ENCODE measurements around the gene SYDE2.

DNA sequence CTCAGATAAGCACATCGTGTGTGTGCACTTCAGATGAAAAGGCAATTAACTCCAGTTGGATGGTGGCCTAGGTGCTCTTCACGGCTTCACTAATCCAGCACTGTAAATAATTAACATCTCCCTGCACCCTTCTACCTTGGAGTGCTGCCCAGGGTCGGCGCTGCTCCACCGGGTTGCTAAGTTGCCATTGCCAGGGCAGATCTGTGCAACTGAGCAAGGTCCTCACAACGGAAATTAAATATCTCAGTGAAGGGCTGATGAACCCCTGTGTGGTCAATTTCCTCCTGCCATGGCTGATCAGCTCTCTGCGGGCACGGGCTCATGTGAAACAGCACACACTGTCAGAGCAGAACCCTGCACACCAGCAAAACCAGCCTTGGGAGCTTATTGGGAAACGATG is 63.2 kb downstream of the SYDE2 start:
- TF ChIP-seq, protein P1, sequence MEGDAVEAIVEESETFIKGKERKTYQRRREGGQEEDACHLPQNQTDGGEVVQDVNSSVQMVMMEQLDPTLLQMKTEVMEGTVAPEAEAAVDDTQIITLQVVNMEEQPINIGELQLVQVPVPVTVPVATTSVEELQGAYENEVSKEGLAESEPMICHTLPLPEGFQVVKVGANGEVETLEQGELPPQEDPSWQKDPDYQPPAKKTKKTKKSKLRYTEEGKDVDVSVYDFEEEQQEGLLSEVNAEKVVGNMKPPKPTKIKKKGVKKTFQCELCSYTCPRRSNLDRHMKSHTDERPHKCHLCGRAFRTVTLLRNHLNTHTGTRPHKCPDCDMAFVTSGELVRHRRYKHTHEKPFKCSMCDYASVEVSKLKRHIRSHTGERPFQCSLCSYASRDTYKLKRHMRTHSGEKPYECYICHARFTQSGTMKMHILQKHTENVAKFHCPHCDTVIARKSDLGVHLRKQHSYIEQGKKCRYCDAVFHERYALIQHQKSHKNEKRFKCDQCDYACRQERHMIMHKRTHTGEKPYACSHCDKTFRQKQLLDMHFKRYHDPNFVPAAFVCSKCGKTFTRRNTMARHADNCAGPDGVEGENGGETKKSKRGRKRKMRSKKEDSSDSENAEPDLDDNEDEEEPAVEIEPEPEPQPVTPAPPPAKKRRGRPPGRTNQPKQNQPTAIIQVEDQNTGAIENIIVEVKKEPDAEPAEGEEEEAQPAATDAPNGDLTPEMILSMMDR (IDR thresholded peaks at IDR 0.05), result no peak
- no peak for TF ChIP-seq EP300 (IDR thresholded peaks at IDR 0.05)
- TF ChIP-seq POLR2A (IDR thresholded peaks at IDR 0.05; ENCODE audit: low read depth), result no peak
- no peak for TF ChIP-seq POLR2AphosphoS5 (IDR thresholded peaks at IDR 0.05)
